Measurements from ENCODE around the gene NEK4.
"Not testable (repeated sequence)": the region's sequence is repeated elsewhere in the genome, so short reads cannot be mapped to it uniquely, and the experiment has no call there.

NEK4 gene

DNA sequence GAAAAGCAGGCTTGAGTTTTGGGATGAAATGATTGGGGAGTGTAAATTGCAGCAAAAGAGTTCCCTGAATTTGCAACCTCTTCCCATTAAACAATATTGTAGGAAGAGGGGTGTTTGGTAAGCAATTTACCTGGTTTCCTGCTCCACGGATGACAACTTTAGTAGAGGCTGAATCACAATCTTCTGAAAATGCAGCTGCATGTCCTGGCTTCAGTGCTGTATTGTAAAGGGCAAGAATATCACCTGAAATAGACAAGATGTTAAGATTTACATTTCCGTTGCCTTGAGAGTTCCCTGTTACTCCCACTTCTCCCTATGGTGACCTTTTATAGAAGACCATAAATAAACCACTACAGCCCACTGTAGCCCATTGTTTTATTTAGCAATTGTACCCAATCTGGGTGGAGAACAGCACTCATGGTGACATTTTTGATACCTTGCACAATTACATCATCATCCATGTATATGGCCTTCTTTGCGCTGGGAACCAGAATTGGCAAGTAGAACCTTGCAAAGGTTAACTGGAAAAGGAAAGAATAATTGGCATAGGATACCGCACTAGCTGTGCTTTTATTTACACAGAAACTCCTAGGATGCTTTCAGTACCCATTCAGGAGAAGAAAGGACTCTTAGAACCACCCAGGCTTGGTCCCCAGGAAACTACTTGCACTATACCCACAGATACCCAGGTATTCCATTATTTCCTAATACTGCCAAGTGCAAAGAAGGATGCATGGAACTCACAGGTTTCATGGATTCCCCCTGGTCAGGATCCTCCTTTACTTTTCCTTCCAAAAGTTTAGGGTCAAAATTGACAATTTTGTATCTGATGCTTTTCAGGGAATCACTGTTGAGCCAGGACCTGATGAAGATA lies 74.7 kb downstream of the NEK4 start:
- DNase-seq: no peak

DNA sequence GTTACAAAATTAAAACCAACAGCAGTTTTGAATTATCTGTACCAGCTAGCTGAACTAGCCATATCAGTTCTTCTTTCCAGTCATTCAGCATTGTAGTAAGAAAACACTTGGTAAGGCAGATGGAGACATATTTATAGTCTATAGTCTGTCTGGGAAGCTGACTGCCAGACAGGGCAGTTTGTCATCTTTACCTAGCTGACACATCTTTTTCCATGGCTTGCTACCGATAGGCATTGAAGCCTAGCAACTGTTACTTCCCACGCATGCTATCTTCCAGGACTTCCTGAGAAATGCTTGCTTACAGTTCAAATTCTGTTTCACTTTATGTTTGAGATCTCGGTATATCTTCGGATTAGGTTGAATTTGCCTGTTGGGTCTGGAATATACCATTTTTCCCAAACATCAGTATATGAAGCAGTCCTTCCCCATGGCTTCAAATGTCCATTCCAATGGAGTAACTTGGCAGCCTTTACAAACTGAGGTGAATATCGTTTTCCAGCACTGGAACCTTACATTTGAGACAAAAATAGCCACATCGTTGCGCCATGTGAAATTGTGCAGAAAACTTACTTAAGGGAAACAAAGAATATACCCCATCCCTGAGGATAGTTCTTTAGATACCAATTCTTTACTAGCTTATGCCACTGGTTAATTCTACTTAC lies 76.1 kb downstream of the NEK4 start:
- DNase-seq: no peak

DNA sequence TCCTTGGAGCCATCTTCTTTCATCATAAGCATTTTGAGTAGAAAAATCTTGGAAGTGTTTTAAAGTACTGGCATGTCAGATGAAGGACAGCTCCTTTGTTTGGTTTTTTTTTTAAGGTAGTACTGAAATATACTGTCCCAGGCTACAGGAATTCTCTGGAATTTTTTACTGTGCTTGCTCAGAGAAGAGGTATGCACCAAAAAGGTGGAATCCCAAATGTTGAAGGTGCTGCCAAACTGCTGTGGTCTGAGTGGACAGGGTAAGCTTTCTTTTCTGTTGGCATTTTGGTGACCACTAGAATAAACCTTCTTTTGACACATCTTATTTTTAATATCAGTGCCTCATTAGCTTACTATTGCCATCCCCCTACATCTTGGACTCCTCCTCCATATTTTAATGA lies 77.7 kb downstream of the NEK4 start:
- no peak for DNase-seq

DNA sequence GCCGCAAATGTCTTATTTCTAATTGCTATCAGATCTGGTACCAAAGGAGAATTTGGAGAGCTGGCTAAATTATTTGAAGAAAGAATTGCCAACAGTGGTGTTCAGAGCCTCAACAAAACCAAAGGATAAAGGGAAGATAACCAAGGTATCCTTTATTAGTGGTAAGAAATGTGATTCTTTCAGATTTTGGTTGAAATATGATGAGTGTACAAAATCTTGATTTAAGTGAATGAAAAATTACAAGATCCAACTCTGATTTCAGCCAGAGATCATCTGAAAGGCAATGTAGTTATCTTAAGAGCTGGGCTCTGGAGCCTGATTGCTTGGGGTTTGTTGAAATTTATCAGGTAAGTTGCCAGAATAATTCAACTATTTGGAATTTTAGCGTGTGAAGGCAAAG lies 80.2 kb downstream of the NEK4 start:
- DNase-seq: no peak

DNA sequence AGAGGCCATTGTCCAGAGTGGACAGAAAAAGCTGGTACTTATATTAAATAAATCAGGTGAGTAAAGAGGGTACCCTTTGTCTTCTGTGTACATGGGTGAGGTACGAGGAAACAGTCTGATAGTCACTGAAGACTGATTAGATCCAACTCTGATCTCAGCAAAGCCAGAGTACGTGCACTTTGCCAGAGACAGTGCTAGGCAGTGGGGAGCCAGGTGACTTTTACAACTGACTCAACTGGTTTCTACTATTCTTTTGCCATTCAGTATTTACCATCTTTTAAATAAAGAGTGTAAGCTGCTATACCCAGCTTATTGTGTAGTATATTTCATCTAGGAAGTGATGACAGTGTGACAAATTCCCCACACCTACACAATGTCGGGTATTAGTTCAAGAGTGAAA lies 81.6 kb downstream of the NEK4 start:
- no peak for DNase-seq

DNA sequence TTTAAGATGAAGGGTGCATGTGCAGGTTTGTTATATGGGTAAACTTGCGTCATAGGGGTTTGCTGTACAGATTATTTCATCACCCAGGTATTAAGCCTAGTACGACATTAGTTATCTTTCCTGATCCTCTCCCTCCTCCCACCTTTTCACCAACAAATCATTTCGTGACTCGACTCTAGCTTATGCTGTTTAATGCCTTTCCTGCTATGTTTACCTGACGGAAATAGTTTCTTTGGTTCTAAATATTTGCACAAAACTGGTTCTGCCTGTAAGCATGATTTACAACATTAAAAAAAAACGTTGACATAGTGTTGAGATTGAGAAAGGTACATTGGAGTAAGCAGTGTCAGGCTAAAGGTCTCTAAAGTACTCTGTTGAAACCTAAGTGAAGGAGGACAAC lies 82.5 kb downstream of the NEK4 start:
- DNase-seq: no peak

DNA sequence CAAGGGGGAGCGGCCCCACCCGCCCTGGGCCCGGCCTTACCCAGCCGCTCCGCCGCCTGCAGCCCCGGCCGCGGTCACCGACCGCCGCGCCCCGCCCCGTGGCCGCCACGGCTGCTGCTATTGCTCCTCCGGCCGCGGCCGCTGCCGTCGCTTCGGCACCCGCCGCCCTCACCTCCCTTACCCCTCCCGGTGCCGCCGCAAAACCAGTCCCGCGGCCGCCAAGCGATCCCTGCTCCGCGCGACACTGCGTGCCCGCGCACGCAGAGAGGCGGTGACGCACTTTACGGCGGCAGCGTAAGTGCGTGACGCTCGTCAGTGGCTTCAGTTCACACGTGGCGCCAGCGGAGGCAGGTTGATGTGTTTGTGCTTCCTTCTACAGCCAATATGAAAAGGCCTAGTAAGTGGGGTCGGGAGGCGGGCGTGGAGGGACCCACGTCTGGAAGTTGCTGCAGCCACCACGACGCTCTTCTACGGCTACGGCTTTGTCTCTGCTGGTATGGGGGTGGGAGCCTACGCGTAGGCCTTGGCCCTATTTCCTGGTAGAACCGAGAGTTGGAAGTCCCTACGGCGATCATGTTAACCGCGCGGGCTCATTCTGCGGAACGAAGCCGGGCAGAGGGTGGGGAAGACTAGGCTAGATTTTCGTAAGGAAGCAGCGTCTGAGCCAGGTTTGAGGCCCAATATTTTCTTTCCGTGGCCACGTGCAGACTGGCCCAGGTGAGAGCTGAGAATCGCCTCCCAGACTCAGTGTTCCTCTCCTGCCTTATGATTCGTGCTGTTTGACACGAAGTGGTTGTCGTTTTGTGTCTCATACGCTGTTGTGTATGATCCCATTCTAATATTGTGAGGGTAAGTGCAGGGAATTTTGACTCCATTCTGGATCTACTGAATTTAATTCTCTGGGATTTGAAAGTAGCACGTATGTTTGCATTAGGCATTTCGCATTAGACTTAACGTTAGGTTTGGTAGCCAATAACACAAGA lies 84.7 kb downstream of the NEK4 start, which contains the start of the genes GNL3 and PBRM1:
Gene GNL3 (plus strand): TSS at position 324 of the 983 bp plus-strand sequence. CDS start 61 bp downstream, at position 385.
Gene PBRM1 (minus strand): TSS at position 205 of the 983 bp plus-strand sequence.
- DNase-seq: peak; percentile 97

DNA sequence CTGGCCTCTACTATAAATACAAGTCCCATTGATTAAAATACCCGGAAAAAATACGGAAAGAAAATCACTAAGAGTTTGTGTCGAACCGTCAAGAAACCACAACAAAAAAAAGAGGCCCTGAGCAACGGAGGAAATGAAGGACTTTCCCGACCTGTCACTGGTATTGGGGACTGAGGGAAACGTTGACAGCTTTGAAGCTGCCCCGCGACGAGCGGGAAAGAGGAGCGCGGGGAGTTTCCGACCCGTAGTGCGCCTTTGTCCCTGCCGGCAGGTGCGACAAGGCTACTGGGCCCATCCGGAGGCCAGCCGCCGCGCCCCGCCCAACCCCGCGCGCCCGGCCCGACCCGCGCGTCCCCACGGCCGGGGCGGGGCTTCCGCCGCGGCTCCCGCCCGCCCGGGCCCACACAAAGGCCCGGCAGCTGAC lies 85.4 kb downstream of the NEK4 start:
- peak; percentile 74 for DNase-seq

DNA sequence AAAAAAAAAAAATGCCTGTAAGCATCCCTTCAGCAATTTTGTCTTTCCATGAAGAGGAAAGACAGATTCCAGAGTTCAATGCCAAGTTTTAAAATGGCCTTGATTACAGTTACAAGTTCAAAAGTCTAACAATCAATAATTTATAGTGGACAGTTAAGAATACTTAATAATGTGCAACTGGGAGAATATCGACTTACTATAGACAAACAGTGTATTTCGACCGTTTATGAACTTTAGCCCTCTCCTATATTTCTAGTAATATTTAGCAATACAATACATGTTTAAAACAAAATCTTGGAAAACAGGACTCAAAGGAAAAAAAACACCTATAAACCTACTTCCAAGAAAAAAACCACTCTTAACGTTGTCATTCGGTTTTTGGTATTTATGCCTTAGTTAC lies 86.6 kb downstream of the NEK4 start:
- DNase-seq: no peak

DNA sequence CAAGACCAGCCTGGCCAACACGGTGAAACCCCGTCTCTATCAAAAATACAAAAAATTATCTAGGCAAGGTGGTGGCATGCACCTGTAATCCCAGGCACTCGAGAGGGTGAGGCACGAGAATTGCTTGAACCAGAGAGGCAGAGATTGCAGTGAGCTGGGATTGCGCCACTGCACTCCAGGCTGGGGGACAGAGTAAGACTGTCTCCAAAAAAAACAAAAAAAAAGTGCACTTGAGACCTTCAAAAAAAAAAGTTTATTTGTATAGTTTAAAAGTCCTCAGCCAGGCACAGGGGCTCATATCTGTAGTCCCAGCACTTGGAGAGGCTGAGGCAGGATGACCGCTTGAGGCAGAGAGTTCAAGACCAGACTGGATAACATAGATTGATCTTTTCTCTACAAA lies 87.1 kb downstream of the NEK4 start:
- no peak for DNase-seq

DNA sequence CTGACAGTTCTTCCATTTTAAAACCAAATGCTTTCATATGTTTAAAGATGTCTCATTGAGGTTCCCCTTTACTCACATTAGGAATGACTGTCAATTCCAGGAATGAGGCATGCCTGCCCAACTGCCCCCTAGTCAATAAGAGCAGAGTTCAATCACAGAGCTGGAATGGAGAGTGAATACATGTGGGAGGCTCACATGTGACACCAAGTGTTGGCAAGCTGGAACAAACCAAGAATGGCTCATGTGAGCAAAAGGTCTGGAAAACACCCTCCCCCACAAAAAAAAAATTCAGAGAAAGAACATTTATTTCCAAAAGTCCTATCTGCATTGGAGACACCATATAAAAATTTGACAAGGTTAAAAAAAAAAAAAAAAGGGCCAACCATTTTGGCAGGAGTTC lies 88.7 kb downstream of the NEK4 start:
- DNase-seq: peak; percentile 87

DNA sequence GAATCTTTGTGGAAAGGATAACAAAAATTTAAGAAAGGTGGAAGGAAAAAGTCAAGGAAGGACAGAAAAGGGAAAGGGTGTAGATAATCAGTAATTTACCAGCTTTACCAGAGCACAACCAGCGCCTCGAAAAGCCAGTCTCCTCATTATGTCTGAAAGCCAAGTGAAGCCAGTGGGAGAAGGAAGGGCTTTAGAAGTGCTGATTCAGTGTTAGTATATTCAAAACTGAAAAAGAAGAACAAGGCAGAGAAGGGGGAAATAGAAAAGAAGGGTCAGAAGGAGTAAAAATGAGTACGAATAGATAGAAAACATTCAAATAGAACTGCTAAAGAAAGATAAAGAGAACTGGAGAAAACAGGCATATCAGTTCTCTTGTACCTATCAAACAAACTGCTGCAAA lies 89.1 kb downstream of the NEK4 start:
- DNase-seq: no peak

DNA sequence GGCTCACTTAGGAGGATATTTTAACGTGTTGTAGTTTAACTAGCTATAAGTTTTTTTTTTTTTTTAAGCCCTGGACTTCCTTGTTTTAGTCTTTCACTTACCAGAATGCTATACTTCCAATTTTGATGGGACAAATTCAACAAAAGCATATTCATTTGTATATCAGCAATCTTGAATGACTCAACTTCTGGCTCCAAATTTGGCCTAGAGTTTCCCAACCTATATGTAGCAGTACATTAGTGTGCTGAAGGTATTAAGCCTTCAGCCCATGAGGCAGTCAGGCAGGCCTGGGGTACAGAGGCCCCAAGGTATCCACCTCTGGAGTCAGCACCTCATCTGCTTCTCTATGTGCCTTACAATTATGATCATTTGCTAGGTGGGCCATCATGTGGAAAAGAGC lies 90.9 kb downstream of the NEK4 start:
- no peak for DNase-seq

DNA sequence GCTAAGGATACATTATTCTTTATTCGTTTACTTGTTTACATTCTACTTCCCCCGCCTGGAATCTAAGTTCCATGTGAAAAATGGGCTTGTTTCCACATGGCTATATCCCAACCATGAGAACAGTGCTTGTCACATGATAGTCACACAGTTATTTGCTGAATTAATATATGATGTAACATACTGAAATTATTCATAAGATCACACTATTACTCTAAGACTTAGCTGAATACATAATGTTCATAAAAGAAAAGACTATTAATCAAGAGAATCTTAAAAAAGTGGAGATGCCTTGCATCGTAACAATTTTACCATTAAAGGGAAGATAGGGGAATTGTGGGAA lies 91.6 kb downstream of the NEK4 start:
- peak; percentile 49 for DNase-seq

DNA sequence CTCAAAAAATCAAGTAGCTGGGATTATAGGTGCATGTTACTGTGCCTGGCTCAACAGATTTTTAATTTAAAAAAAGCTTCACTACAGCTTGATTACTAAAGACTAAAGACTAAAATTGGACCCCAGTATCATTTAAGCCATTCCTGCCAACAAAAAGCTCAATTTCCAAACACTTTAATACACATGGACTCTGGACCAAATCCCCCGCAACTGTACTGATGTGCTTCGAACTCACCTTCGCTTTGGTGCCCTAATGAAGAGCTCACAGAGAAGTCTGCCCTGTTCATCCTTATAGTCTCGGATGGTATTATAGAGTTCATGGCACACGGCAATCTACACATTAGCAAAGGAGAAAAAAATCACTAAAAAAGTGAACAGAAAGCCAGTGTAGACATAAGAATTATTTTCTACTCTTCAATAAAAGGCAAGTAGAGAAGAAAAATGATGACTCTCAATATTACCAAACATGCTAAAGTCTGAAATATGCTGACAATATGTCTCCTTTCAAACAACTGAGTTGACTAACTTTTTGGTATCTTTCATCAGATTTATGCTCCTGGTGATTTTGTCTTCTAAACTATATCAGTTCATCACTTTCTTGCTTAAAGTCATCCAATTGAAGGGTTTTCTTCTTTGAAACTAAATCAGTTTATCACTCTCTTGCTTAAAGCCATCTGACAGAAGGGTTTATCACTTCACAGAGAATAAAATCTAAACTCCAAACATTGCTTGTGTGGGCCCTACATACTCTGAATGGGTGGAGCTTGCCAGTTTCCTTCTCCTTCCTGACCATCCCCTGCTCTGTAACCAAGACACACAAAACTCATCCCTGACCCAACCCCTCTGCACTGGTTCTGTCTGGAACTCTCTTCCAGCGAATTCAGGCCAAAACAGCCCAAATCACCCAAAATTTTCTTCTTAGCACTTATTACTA lies 92.2 kb downstream of the NEK4 start:
- DNase-seq: peak; percentile 17

DNA sequence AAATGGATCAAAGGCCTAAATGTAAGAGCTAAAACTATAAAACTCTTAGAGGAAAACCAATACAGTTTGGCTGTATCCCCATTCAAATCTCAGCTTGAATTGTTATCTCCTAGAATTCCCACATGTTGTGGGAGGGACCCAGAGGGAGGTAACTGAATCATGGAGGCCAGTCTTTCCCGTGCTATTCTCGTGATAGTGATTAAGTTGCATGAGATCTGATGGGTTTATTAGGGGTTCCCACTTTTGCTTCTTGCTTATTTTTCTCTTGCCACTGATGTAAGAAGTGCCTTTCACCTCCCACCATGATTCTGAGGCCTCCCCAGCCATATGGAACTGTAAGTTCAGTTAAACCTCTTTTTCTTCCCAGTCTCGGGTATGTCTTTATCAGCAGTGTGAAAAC lies 94.5 kb downstream of the NEK4 start:
- not testable (repeated sequence) for DNase-seq

DNA sequence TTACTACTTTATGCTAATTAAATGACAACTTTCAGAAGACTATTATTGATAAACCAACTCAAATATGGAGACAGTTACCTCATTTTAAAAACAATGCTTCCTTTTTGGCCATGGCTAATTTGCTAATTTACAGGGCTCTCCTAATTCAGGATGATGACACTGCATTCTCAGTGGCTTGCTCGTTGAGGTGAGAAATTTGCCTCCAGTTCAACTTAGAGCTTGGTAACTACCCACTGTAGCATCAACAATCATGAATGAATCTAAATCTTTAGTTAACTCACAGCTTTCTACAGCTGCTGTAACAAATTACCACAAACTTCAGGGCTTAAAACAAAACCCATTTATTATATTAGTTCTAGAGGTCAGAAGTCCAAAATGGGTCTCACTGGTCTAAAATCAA lies 99.1 kb downstream of the NEK4 start:
- DNase-seq: peak; percentile 54

DNA sequence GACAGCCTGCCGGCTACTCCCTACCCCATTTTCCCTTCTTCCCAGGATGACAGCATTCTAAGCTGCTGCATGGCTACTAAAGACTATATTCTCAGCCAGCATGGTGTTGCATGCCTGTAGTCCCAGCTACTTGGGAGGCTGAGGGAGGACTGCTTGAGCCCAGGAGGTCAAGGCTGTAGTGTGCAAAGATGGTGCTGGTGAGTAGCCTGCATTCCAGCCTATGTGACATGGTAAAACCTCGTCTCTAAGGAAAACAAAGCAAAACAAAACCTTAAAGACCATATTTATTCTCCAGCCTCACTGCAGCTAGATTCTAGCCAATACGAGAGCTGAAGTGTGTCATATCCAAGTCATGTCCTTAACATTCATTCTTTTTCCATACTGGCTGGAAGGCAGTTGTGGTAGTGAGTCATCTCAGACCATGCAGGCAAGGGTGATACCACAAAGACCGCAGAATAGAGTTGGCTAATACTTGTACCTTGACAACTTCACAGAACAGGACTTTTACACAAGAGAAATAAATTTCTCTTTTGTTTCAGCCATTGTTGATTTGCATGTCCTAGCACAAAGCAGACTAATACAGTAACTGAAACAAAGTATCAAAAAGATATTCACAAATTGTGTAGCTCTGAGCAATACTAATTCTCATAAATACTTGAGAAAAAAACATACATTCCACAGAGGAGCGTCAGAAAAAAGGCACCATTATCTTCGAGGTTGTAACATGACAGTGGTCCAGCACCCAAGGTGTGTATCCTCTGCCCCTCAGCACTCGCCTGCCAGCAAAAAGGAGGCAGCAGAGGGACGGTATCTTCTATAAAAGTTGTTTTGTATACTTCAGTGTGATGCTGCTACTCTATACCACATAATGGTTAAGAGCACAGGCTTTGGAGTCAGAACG lies 99.9 kb downstream of the NEK4 start:
- peak; percentile 100 for DNase-seq

DNA sequence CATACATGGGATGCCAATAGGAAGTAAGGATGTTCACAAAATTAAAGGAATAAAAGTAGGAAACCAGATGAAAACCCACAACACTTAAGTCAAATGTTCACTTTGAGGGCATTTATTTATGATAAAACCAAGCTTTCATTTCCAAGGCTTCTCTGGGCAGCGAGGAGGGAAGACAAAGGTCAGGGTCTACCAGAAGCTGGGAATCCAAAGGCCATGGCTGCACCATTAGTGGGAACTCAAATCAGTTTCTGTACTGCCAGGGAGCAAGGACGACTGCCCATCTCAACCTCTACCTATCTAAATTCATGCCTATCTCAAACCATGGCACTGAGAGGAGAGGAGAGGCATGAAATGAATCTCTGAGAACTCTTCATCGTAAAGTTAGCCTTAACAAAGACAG lies 107.6 kb downstream of the NEK4 start:
- no peak for DNase-seq

DNA sequence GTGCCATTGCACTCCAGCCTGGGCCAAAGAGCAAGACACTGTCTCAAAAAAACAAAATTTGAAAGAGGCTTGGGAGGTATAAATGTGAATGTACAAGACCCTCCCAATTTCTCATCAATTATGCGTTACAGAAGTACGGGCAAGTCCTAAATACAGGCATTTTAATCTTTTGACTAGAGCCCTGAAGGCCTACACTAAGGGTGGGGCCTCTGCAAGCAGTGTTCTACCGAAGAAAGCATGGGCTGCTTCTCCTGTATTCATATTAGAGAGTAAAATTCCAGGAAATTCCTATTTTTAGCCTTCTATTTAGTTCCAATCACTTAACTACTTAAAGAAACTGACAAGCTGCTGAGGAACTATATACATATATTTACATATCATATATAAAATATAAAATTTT lies 110.7 kb downstream of the NEK4 start:
- no peak for DNase-seq
